Activated effector memory CD4-positive, alpha-beta T cell treated with anti-CD3 and anti-CD28 coated beads, Interleukin-2, amount 50 U/mL, for 16 hours (primary cell): ENCODE data around the gene CCL18.
"Not testable (repeated sequence)": the region's sequence is repeated elsewhere in the genome, so short reads cannot be mapped to it uniquely, and the experiment has no call there.

Source experiments
- DNase-seq: peaks from one replicate; pipeline ENCODE4 v3.0.0-alpha.2; 2020

Gene CCL18

DNA sequence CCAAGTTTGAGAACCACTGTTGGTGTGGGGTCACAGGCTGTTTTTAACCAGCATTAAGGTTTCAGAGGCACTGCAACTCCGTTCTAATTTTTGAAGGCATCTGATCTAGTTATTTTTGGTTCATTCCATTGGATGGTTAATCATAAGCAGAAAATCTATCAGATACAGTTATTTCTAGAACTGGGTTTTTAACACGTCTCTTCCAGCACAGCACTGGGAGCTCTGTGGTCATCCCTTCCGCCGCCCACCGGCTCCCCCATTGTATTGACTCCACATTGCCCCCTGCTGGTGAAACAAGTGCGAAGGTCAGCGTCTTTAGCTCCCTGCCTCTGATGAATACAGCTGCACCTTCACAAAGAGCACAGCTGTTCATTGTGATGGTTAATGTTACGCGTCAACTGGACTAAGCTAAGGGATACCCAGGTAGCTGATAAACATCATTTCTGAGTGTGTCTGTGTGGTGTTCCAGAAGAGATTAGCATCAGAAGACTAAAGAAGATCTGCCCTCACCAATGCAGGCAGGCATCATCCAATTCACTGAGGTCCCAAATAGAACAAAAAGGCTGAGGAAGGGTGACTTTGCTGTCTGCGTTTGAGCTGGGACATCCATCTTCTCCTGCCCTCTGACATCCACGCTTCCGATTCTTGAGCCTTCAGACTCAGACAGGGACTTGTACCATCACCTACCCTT, 8.5 kb downstream of the CCL18 start:
- peak; percentile 78 for DNase-seq

DNA sequence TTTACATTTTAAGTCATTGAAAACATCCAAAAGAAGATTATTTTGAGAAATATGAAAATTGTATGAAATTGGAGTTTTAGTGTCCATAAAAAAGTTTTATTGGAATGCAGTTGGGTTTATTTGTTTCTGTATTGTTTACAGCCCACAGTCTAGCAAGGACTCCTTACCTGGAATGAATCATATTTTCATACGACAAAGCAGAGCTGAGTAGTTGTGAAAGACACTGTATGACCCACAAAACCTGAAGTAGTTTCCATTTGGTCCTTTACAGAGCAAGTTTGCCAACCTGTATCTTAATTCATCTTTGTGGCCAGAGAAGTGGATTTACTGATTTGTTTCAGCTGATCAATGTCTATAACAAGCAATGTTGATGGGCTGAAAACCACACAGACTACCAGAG, 10.3 kb downstream of the CCL18 start:
- DNase-seq: no peak

DNA sequence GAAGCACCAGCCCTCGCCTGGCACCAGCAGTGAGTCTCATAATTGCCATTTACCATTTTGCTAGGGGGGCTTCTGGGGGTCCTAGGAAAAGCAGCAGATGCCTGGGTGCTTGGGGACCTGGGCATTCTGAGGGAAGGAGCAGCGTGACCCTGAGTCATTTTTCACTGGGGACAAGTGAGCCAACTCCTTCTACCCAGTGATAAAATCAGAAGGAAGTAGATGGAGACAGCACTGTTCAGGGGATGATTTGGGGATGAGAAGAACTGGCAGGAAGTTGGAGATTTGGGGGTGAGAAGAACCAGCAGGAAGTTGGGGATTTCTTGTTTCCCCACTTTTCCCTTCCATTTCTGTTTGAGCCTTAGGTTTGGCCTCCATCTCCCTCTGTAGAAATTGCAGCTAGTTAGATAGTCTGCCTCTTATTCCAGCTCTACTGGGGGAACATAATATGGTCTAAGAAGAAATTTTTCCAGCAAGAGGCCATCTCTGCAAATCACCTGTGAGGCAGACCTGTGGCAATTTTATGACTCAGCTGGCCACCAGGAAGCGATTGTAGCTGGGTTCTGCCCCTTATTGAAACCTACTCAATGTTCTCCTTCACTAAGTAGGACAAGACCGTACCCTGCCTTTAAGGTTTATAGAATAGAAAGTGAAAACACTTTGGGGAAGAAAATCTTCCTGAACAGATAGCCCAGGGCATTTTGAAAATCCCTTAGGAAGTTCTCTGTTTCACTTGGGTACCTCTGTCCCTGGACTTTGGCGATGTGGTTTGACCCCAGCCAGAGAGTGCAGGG, 17.8 kb downstream of the CCL18 start:
- DNase-seq: not testable (repeated sequence)

DNA sequence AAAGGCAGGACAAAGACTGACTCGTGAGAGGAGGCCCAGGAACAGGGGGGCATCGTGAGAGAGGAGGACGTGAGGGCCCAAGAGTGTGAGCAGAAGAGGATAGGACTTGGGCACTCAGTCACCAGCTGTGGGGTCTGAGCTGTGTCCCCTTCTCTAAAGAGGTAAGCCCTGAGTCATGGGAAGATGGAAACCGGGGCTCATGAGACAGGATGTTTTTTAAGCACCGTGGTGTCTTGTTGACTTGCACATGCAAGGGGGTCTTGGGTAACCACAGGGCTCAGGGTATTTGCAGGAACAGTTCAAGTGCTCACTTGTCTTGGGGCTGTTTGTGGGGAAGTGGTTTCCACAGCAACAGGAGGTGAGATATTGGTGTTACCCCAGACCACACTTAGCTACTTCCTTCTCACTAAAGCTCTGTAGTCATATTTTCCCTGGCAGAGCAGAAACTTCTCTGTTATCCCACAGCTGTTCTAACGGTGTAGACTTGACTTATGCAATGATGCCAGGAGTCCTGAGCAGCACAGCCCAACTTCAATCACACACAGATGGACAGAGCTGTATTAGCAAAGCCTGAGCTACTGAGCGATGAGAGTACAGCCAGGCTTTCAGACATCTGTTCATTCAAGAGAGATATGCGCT, 18.5 kb downstream of the CCL18 start:
- DNase-seq: not testable (repeated sequence)

DNA sequence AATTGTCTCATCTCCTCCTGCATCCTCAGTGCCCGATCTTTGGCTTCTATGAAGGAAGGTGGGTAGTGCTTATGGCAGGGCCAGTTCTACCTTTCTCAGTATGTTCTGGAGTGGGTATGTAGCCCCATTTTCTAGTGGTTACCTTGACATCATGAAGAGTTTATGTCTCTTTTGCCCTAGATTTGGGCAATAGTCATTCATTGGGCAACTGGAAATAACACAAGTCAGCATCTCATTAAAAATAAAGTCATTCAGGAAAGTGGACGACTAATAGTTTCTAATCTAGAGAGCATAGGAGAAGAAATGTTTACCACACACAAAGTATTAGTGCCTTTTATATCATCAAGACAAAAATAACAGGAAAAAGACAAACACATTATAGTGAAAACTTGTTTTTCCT, 19.6 kb downstream of the CCL18 start:
- DNase-seq: not testable (repeated sequence)

DNA sequence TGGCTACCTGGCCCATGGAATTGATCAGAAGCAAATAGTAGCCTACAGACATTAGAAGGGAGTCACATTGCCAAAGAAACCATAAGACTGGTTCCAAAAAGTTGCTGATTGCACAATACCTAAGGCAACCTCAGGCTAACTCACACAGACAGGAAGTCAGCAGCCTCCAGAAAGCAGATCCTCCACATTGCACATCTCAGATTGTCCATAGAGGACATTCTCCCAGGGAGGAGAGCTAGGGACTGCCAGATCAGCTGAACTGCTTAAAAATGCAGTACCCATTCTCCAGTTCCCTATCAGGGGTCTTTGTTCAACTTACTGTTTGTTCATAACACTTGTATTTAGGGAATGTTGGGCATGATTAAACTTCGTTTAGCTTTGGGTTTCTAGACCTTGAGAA, 21.7 kb downstream of the CCL18 start:
- DNase-seq: no peak

DNA sequence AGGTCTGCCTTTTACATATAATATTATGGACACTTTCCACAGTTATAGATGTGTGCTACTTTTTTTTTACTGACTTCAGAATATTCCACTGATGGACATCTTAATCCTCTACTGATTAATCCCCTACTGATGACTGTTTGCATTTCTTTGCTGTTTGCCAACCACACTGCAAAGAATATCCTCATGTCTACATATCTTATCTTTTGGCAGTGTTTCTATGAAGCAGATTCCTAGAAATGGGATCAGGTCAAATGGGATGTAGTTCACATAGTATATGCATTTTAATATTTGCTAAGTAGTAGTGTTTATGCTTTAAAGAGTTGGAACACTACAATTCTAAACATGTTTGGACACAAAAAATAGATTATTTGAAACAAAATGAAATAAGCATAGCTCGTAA, 22.7 kb downstream of the CCL18 start:
- no peak for DNase-seq

DNA sequence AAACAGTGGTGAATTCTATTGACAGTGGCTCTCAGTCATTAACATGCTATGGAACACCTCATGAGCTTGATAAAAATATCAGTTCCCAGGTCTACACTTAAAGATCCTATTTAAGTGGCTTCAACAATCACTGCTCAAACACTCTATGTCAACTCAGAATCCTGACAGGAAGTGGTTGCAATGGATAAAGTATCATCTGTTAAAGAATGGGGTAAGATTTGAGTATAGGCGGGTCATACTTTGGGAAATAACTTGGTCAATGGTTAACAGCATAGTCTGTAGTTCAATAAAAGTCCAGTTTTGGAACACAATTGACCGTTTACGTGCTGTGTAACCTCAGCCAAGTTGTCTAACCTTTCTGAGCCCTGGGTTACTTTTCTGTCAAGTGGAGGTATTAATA, 23.4 kb downstream of the CCL18 start:
- DNase-seq: not testable (repeated sequence)

DNA sequence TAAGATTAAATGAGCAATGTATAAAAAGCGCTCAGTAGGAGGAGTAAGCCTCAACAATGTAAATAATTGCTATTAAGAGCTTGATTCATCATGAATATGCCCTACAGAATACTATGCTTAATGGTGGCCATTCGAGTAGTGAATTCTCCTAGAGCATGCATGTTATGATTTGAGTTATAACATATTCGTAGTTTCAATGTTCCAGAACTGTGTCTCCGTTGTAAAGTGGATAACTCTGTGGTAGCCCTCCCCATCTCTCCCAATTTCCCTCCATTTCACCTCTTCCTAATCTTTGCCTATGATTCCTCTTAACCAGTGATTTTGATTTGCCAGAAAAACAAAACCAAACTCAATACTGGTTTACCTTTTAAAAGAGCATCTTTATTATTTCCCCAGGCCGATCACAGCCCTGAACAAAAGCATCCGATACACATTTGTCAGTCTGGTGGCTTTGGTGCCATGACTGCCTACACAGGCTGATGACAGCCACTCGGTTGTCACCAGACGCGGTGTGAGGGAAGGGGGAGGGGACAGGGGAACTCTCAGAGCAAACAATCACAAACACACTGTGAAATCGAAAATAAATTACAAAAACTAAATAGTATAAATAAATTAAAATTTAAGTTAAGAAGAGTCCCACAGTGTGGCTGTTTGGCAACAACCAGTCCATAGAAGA, 24.0 kb downstream of the CCL18 start:
- not testable (repeated sequence) for DNase-seq

DNA sequence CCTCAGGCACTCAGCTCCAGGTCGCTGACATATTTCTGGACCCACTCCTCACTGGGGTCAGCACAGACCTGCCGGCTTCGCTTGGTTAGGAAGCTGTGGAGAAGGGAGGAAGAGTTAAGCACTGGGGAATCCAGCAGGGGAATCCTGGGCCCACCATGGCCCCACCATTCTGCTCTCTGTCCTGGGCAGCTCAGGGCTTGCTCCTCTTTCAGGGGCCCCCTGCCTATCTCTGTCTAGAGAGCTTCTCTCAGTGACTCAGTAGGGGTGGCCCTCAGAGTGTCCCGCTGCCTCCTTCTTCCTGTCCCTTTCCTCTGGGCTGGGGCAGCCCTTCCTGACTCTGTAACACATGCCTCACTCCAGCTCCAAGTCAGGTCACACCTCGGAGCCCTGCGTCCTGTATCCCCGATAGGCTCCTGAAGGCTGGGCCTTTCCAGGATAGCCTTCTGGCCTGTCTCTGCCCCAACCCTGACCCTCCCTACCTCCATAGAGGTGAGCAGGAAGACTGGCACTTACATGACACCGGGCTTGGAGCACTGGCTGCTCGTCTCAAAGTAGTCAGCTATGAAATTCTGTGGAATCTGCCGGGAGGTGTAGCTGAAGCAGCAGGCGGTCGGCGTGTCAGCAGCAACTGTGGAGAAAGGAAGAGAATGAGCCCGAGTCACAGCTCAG, 24.7 kb downstream of the CCL18 start:
- DNase-seq: no peak

DNA sequence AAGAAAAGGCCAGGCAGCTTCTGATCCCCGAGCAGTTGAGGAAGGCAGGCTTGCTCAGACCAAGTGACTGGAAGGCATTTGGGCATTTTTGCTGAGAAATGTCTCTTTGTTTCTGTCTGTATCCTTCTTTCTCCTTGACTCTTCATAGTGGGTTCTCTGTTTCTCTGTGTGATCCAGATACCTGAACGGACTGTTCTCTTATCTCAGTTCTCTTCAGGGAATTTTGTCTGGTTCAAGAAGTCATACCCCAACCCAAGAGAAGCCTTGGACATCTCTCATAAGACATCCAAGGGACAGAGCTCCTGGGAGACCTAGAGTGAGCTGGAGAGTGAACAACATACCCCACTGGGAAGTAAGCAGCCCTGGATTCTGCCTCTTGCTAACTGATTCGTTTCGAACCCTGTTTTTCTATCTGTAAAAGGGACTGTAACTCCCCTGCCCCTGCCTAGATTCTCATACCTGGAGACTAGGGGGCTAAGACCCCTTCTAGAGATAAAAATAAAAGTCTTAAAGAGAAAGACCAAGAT, 25.3 kb downstream of the CCL18 start:
- DNase-seq: no peak

DNA sequence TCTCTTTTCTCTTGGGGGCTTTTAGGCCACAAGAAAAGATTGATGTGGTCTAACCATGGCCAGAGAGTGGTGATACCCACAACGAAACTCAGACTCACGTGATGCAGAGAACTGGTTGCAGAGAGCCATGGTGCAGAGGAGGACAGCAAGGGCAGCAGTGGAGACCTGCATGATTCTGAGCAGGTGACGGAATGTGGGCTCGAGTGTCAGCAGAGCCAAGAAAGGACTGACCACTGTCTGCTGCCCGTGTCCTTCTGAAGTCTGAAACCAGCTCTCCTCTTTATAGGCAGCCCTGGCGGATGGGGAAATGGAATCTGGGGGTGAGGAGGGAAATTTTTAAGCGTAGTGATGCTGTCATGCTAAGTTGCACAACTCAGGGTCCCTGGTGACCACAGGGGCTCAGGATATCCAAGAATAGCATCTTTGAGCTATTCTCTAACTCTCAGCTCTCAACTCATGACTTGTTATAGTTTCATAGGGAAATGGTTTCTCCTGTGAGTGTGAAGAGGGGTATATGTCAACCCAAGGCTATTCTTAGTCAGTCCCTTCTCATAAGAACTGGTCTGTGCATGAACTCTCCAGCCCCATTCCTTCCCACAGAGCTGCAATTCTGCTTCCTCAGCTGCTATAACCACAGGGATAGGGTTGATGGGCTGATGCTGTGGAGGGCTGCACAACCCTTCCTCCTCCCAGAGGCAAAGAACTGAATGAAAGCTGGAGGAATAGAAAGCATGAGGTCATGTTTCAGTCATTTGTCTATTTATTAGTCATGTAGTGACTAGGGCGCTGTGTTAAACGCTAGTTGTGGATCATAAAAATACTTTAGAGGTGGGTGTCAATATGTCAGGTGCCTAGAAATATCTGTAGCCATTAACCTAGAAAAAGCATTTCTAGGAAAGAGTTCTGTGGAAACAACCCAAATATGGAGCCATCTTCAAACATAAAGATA, 26.1 kb downstream of the CCL18 start, which contains the start of gene CCL3:
CCL3 (minus strand) TSS at position 256 of the 949 bp plus-strand sequence; CDS start at position 171, 85 bp downstream.
- DNase-seq: no peak

DNA sequence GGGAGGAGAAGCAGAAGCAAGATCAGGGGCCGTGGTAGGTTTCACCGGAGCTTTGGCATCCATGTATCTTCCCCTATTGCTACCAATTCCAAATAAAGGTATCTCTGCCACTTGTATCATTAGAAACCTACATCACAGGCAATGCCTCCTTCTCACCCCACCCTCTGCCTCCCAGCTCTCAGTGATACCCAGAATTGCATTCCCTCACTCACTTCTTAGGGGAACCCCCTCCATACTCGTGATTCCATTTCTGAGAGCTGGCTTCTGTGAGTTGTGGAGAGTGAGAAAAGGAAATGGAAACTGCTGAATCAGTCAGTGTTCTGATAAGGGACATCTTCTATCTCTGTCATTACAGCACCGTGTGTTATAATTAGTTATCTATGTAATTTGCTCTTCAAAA, 28.2 kb downstream of the CCL18 start:
- no peak for DNase-seq

DNA sequence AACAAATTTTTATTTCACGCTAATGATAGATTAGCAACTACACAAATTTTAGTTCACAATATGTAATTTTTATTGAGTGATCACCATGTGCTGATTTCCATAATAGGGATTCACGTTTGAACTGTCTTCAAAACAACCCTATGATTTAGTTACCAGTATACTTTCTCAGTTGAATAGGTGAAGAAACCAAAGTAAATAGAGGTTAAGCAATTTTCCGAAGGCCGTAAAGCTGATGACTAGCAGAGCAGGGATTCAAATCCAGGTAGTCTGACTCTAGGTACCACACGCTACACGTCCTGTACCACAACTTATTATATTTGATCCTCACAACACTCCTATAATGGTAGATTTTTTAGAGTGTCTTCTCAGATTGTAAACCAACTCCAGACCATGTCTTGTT, 28.6 kb downstream of the CCL18 start:
- not testable (repeated sequence) for DNase-seq

DNA sequence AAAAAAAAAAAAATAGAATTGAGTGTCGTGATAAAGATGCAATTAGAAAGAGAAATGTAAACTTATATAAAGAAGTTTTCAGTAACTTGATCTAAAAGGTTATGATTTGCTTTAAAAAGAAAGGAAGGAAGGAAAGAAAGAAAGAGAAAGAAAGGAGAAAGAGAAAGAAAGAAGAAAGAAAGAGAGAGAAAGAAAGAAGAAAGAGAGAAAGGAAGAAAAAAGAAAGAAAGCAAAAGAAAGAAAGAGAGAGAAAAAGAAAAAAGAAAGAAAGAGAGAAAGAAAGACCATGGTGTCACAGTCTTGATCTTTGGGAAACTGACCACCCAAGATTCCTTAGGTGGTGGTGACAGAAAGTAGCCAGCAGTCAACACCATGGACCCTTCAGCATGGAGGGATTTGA, 30.2 kb downstream of the CCL18 start:
- no peak for DNase-seq

DNA sequence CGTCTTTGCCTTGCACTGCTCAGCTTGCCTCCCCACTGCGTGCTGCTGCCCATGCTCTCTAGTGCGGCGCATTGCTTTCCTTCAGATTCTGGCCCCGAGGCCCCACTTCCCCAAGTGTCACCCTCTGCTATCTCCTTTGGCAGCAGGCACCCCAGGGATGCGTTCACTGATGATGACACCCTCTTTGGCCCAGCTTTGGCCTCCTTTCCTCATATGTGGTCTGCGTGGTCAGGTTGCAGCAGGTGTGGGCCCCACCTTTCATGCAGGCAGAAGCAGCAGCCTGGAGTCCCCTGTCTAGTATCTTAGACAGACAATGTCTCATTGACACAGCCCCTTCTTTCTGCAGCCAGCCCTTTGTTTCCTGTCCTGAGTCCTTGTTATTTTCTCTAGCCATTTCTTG, 30.7 kb downstream of the CCL18 start:
- no peak for DNase-seq

DNA sequence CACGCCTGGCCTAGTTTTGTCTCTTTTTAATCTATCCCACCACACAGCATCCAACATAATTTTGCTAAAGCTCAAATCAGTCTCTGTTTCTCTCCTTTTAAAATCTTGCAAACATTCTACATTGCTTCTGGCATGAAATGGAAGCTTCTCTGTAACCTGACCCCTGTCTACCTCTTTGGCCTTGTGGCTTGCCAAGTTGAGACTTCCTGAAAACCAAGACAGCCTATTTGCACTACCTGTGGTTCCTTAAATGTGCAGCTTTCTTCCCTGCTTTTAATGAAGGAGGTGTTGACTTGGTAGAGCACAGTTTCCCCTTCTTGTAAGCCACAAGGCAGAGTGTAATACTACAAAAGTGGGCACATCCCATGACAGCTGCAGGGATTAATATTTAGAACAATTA, 31.9 kb downstream of the CCL18 start:
- no peak for DNase-seq

DNA sequence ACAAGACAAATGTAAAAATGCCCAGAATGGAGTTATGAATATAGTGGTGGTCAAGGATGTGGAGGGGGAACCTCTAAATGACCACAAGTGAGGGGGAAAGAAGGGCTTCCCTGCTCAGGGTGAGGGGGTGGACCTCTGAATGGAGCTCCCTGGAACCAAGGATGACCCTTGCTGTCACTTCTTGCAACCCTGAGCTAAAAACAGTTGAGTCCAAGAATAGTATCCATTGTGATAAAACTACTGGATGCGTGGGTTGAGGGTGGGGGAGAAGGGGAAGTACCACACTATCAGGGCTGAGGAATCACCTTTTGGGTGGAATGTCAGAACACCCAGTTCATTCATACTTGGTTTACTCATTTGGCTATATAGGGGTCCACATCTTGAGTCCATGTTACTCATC, 34.9 kb downstream of the CCL18 start:
- DNase-seq: not testable (repeated sequence)

DNA sequence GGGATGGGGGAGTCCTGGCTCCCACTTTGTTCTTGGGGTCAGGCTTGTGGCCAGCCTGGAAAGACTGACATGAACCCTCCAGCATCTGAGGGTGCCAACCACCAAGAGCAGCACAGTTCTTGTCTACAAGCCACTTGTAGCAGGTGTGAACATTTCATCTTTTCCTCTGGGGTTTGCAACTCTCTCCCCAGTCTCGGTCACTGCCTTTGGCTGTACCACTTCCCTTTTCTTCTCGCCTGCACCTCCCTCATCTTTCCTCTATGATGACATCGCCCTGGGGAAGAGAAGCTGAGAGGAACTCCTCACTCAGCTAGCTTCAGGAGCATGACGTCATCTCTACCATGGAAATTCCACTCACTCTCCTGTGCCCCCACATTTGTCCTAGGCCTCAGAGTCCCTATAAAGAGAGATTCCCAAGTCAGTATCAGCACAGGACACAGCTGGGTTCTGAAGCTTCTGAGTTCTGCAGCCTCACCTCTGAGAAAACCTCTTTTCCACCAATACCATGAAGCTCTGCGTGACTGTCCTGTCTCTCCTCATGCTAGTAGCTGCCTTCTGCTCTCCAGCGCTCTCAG, 39.4 kb downstream of the CCL18 start, which contains the start of gene CCL4:
CCL4 (plus strand) TSS at position 427 of the 575 bp plus-strand sequence; CDS start at position 506, 79 bp downstream.
- DNase-seq: not testable (repeated sequence)

DNA sequence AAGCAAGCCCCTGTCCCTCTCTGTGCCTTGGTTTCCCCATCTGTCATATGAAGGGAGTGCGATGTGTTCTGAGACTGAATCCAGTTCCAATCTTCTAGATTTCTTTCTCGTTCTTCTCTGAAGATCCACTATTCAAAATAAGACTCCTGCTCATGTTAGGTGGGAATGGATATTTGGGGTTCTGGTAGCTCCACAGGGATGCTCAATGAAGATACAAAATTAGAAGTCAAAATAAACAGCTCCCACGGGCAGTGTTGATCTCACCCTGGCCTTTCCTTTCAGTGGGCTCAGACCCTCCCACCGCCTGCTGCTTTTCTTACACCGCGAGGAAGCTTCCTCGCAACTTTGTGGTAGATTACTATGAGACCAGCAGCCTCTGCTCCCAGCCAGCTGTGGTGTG, 40.2 kb downstream of the CCL18 start:
- not testable (repeated sequence) for DNase-seq
